ENCODE measurements around the gene BTBD10.
"Not testable (repeated sequence)": the region's sequence is repeated elsewhere in the genome, so short reads cannot be mapped to it uniquely, and the experiment has no call there.

The BTBD10 gene

GRCh38 chr11:13433437-13433836 lies 29.6 kb downstream of the BTBD10 start:
- H3K27ac ChIP-seq, result no peak overlapping the region
- H3K9ac ChIP-seq, result no peak overlapping the region
- H3K4me1 ChIP-seq, result peaks cover 0 to 22% (median 8%) of the 10 kb centered on the region in 10 experiments; a peak in 12 of 20 replicates
- peaks cover 3 to 39% (median 12%) of the 10 kb centered on the region in 11 experiments; a peak in 14 of 22 replicates for H3K36me3 ChIP-seq
- no peak overlapping the region for H3K4me2 ChIP-seq
- peaks cover 0 to 13% (median 4%) of the 10 kb centered on the region in 11 experiments; a peak in 6 of 22 replicates for H4K20me1 ChIP-seq
- H3K4me3 ChIP-seq, result no peak overlapping the region
- no peak for TF ChIP-seq Cebpa-rat (IDR thresholded peaks at IDR 0.05)
- peaks cover 18 to 36% (median 24%) of the 10 kb centered on the region in 11 experiments for H3K9me3 ChIP-seq (replicated peaks in 1 of 11)
- no peaks in the 10 kb centered on the region for H3K27me3 ChIP-seq

DNA sequence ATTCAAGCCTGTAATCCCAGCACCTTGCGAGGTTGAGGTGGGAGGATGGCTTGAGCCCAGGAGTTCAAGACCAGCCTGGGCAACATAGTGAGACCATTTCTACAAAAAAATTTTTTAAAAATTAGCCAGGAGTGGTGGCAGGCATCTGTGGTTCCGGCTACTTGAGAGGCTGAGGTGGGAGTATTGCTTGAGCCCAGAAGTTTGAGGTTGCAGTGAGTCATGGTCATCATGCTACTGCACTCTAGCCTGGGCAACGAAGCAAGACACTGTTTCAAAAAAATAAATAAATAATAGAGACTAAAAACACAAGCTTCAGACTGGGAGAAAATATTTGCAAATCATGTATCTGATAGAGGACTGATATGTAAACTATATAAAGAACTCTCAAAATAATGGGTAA lies 33.2 kb downstream of the BTBD10 start:
- no peak overlapping the region for H3K4me2 ChIP-seq
- H4K20me1 ChIP-seq, result peaks cover 0 to 26% (median 4%) of the 10 kb centered on the region in 11 experiments; a peak in 10 of 22 replicates
- H3K4me1 ChIP-seq, result peaks cover 0 to 6% (median 0%) of the 10 kb centered on the region in 10 experiments; a peak in 5 of 20 replicates
- H3K27ac ChIP-seq, result no peak overlapping the region
- no peaks in the 10 kb centered on the region for H3K27me3 ChIP-seq
- H3K36me3 ChIP-seq, result peaks cover 10 to 64% (median 26%) of the 10 kb centered on the region in 11 experiments; a peak in 17 of 22 replicates
- peaks cover 43 to 64% (median 52%) of the 10 kb centered on the region in 11 experiments for H3K9me3 ChIP-seq (replicated peaks in 1 of 11)
- no peak overlapping the region for H3K9ac ChIP-seq
- no peak overlapping the region for H3K4me3 ChIP-seq
- no peak for TF ChIP-seq Cebpa-rat (IDR thresholded peaks at IDR 0.05)

DNA sequence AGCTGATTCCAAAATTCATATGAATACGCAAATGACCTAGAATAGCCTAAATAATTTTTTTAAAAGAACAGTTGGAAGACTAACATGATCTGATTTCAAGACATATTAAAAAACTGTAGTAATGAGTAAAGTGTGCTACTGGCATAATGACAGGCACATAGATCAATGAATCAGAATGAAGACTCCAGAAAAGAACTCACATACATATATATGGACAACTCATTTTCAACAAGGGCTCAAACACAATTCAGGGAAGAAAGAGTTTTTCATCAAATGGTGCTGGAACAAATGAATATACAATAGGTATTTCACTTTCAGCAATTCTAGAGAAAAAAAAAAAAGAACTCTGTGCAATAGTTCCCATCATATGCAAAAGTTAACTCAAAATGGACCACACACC lies 33.7 kb downstream of the BTBD10 start:
- Histone ChIP-seq H3K27me3 (no peaks in the 10 kb centered on the region), H4K20me1 (peaks cover 0 to 31% (median 10%) of the 10 kb centered on the region in 11 experiments; a peak in 10 of 22 replicates), H3K4me2 (no peak overlapping the region), H3K9ac (no peak overlapping the region), H3K36me3 (peaks cover 10 to 68% (median 26%) of the 10 kb centered on the region in 11 experiments; a peak in 17 of 22 replicates), H3K4me1 (peaks cover 0 to 6% (median 0%) of the 10 kb centered on the region in 10 experiments; a peak in 5 of 20 replicates), H3K27ac (no peak overlapping the region), H3K9me3 (replicated peaks in 1 of 11) (peaks cover 43 to 64% (median 52%) of the 10 kb centered on the region in 11 experiments), H3K4me3 (no peak overlapping the region)
- TF ChIP-seq Cebpa-rat (IDR thresholded peaks at IDR 0.05), result no peak

- Histone ChIP-seq H3K4me2 (no peak overlapping the region), H4K20me1 (peaks cover 0 to 50% (median 11%) of the 10 kb centered on the region in 11 experiments; a peak in 12 of 22 replicates), H3K9me3 (replicated peaks in 1 of 11) (peaks cover 43 to 64% (median 52%) of the 10 kb centered on the region in 11 experiments), H3K4me3 (no peak overlapping the region), H3K36me3 (peaks cover 10 to 74% (median 30%) of the 10 kb centered on the region in 11 experiments; a peak in 18 of 22 replicates), H3K27me3 (no peaks in the 10 kb centered on the region), H3K27ac (no peak overlapping the region), H3K9ac (no peak overlapping the region), H3K4me1 (peaks cover 0 to 6% (median 0%) of the 10 kb centered on the region in 10 experiments; a peak in 5 of 20 replicates)
- TF ChIP-seq Cebpa-rat (IDR thresholded peaks at IDR 0.05), result no peak
These were observed 35.6 kb downstream of the BTBD10 start for GRCh38 chr11:13427440-13427839.

- Histone ChIP-seq H3K9ac (no peak overlapping the region), H3K36me3 (peaks cover 12 to 65% (median 31%) of the 10 kb centered on the region in 11 experiments; a peak in 20 of 22 replicates), H3K27me3 (no peaks in the 10 kb centered on the region), H3K27ac (no peak overlapping the region), H3K9me3 (replicated peaks in 1 of 11) (peaks cover 25 to 38% (median 27%) of the 10 kb centered on the region in 11 experiments), H3K4me1 (peaks cover 0 to 6% (median 0%) of the 10 kb centered on the region in 10 experiments; a peak in 5 of 20 replicates), H3K4me3 (no peak overlapping the region), H3K4me2 (no peak overlapping the region), H4K20me1 (peaks cover 0 to 54% (median 13%) of the 10 kb centered on the region in 11 experiments; a peak in 12 of 22 replicates)
- TF ChIP-seq Cebpa-rat (IDR thresholded peaks at IDR 0.05), result no peak
These were observed 39.6 kb downstream of the BTBD10 start for GRCh38 chr11:13423372-13423771.

GRCh38 chr11:13421561-13421960 lies 41.5 kb downstream of the BTBD10 start:
- no peak for TF ChIP-seq Cebpa-rat (IDR thresholded peaks at IDR 0.05)
- Histone ChIP-seq H4K20me1 (peaks cover 0 to 48% (median 13%) of the 10 kb centered on the region in 11 experiments; a peak in 12 of 22 replicates), H3K9me3 (replicated peaks in 1 of 11) (peaks cover 7 to 20% (median 9%) of the 10 kb centered on the region in 11 experiments)

GRCh38 chr11:13415201-13415600 lies 47.8 kb downstream of the BTBD10 start:
- H3K4me2 ChIP-seq, result no peak overlapping the region
- no peaks in the 10 kb centered on the region for H3K27me3 ChIP-seq
- no peak for TF ChIP-seq Cebpa-rat (IDR thresholded peaks at IDR 0.05)
- peaks cover 56 to 92% (median 75%) of the 10 kb centered on the region in 11 experiments for H3K36me3 ChIP-seq
- no peaks in the 10 kb centered on the region for H3K4me1 ChIP-seq
- no peaks in the 10 kb centered on the region for H3K9me3 ChIP-seq (replicated peaks in 1 of 11)
- no peak overlapping the region for H3K4me3 ChIP-seq
- no peaks in the 10 kb centered on the region for H4K20me1 ChIP-seq
- H3K27ac ChIP-seq, result no peak overlapping the region
- H3K9ac ChIP-seq, result no peak overlapping the region

More at GRCh38 chr11:13421561-13421960, 41.5 kb downstream of the BTBD10 start:
- Histone ChIP-seq H3K36me3 (peaks cover 11 to 63% (median 34%) of the 10 kb centered on the region in 11 experiments), H3K4me2 (no peak overlapping the region), H3K4me1 (peaks cover 0 to 6% (median 0%) of the 10 kb centered on the region in 10 experiments; a peak in 5 of 20 replicates), H3K9ac (no peak overlapping the region), H3K27ac (no peak overlapping the region), H3K27me3 (no peaks in the 10 kb centered on the region), H3K4me3 (no peak overlapping the region)

GRCh38 chr11:13405220-13405619 lies 57.8 kb downstream of the BTBD10 start:
- Histone ChIP-seq H3K9me3 (replicated peaks in 1 of 11) (peaks cover 6 to 19% (median 16%) of the 10 kb centered on the region in 11 experiments; a peak in 21 of 22 replicates), H3K9ac (no peak overlapping the region), H3K4me1 (no peaks in the 10 kb centered on the region), H3K27me3 (no peaks in the 10 kb centered on the region), H3K4me3 (no peak overlapping the region), H3K27ac (no peak overlapping the region), H3K4me2 (no peak overlapping the region), H3K36me3 (peaks cover 68 to 98% (median 83%) of the 10 kb centered on the region in 11 experiments), H4K20me1 (no peaks in the 10 kb centered on the region)
- TF ChIP-seq Cebpa-rat (IDR thresholded peaks at IDR 0.05), result no peak

DNA sequence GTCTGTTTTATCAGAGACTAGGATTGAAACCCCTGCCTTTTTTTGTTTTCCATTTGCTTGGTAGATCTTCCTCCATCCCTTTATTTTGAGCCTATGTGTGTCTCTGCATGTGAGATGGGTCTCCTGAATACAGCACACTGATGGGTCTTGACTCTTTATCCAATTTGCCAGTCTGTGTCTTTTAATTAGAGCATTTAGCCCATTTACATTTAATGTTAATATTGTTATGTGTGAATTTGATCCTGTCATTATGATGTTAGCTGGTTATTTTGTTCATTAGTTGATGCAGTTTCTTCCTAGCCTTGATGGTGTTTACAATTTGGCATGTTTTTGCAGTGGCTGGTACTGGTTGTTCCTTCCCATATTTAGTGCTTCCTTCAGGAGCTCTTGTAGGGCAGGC lies 64.7 kb downstream of the BTBD10 start:
- H3K4me2 ChIP-seq, result not testable (repeated sequence)

More for the DNA sequence above, 64.7 kb downstream of the BTBD10 start:
- H3K27ac ChIP-seq, H3K9ac ChIP-seq, H4K20me1 ChIP-seq, H3K27me3 ChIP-seq, H3K4me1 ChIP-seq, H3K4me3 ChIP-seq: not testable (repeated sequence)
- peaks cover 29 to 44% (median 38%) of the 10 kb centered on the region in 11 experiments for H3K36me3 ChIP-seq
- H3K9me3 ChIP-seq (replicated peaks in 1 of 11), result peaks cover 14 to 25% (median 24%) of the 10 kb centered on the region in 11 experiments; a peak in 21 of 22 replicates
